ENCODE data around the gene CETP.

CETP gene

DNA sequence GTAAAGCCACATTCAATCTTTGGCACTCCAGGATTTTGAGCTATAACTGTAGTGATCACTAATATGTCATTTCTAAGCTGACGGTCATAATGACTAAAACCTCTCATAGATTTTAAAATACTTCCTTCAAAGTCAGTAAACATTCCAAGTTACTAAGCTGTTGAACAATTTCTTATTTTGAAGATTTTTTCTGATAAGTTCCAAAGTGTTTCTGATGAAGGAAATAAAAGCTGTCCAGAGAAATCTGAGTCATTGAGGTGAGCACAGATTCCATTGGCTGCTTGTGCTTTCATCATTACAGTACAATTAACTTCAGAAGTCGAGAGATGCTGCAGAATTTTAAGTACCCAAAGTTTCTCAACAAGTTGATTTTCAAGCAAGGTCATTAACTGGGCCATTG, 51.5 kb downstream of the CETP start:
- 100% methylated on average over 1 of the region's 2 CpGs for WGBS, 2 experiments (ENCODE audit: insufficient coverage in 2 of 2)
- no peaks in the 10 kb centered on the region for H3K36me3 ChIP-seq (ENCODE audit: control insufficient read depth, insufficient read depth, low read length)
- no peaks in the 10 kb centered on the region for H3K9me3 ChIP-seq (ENCODE audit: control insufficient read depth, low read length)
- H3K4me1 ChIP-seq (ENCODE audit: control insufficient read depth, insufficient read depth, low read length, poor library complexity, severe bottlenecking) = no peaks in the 10 kb centered on the region
- H3K4me3 ChIP-seq (ENCODE audit: extremely low read depth, insufficient read depth, low read length, poor library complexity, severe bottlenecking) = no peak overlapping the region
- H3K27ac ChIP-seq (ENCODE audit: low read depth, low read length, severe bottlenecking) = no peak overlapping the region

- Histone ChIP-seq H3K4me3 (ENCODE audit: extremely low read depth, insufficient read depth, low read length, poor library complexity, severe bottlenecking) (no peak overlapping the region), H3K27ac (ENCODE audit: low read depth, low read length, severe bottlenecking) (no peak overlapping the region), H3K36me3 (ENCODE audit: control insufficient read depth, insufficient read depth, low read length) (no peaks in the 10 kb centered on the region), H3K9me3 (ENCODE audit: control insufficient read depth, low read length) (no peaks in the 10 kb centered on the region), H3K4me1 (ENCODE audit: control insufficient read depth, insufficient read depth, low read length, poor library complexity, severe bottlenecking) (no peaks in the 10 kb centered on the region)
- WGBS, 2 experiments (ENCODE audit: insufficient coverage in 2 of 2) = 90 to 100% methylated on average over 1 of the region's 2 CpGs
These were observed 52.2 kb downstream of the CETP start for GRCh38 chr16:57013902-57014301.

DNA sequence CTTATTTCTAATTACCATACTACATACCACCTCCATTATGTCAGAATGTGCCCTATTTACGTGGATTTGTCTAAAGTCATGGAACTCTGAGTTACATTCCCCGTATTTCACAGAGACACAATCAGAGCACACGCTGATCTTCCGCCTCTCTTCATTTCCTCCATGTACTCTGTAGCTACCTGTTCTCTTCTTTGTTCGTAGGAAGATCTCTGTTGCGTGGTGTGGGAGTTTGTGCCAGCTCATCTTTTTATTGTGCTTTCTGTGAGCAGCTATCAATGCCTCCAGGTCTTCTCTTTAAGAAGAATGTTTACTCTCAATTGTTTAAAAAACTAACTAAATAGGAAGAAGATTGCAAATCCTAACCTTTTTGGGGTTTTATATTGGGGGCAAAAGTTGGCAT, 54.6 kb downstream of the CETP start:
- Histone ChIP-seq H3K4me3 (ENCODE audit: extremely low read depth, insufficient read depth, low read length, poor library complexity, severe bottlenecking) (no peak overlapping the region), H3K27ac (ENCODE audit: low read depth, low read length, severe bottlenecking) (no peak overlapping the region), H3K36me3 (ENCODE audit: control insufficient read depth, insufficient read depth, low read length) (no peaks in the 10 kb centered on the region), H3K4me1 (ENCODE audit: control insufficient read depth, insufficient read depth, low read length, poor library complexity, severe bottlenecking) (no peaks in the 10 kb centered on the region), H3K9me3 (ENCODE audit: control insufficient read depth, low read length) (no peaks in the 10 kb centered on the region)
- WGBS, 2 experiments (ENCODE audit: insufficient coverage in 2 of 2) = 93 to 96% methylated on average over 4 of the region's 6 CpGs

- H3K4me3 ChIP-seq (ENCODE audit: extremely low read depth, insufficient read depth, low read length, poor library complexity, severe bottlenecking) = no peak overlapping the region
- H3K9me3 ChIP-seq (ENCODE audit: control insufficient read depth, low read length) = no peaks in the 10 kb centered on the region
- H3K36me3 ChIP-seq (ENCODE audit: control insufficient read depth, insufficient read depth, low read length) = no peaks in the 10 kb centered on the region
- 86 to 92% methylated on average over 2 to 6 of the region's 6 CpGs for WGBS, 2 experiments (ENCODE audit: insufficient coverage in 2 of 2)
- no peaks in the 10 kb centered on the region for H3K4me1 ChIP-seq (ENCODE audit: control insufficient read depth, insufficient read depth, low read length, poor library complexity, severe bottlenecking)
- H3K27ac ChIP-seq (ENCODE audit: low read depth, low read length, severe bottlenecking) = no peak overlapping the region
These were observed 55.1 kb downstream of the CETP start for GRCh38 chr16:57016831-57017230.

- no peaks in the 10 kb centered on the region for H3K36me3 ChIP-seq (ENCODE audit: control insufficient read depth, insufficient read depth, low read length)
- 100% methylated on average over 1 of the region's 1 CpG; no CpG with 5 or more reads in 1 of the 2 experiments for WGBS, 2 experiments (ENCODE audit: insufficient coverage in 2 of 2)
- H3K27ac ChIP-seq (ENCODE audit: low read depth, low read length, severe bottlenecking) = no peak overlapping the region
- no peak overlapping the region for H3K4me3 ChIP-seq (ENCODE audit: extremely low read depth, insufficient read depth, low read length, poor library complexity, severe bottlenecking)
- no peaks in the 10 kb centered on the region for H3K4me1 ChIP-seq (ENCODE audit: control insufficient read depth, insufficient read depth, low read length, poor library complexity, severe bottlenecking)
- no peaks in the 10 kb centered on the region for H3K9me3 ChIP-seq (ENCODE audit: control insufficient read depth, low read length)
These were observed 55.5 kb downstream of the CETP start for GRCh38 chr16:57017251-57017650.

GRCh38 chr16:57019746-57020145, 58.0 kb downstream of the CETP start:
- Histone ChIP-seq H3K4me3 (ENCODE audit: extremely low read depth, insufficient read depth, low read length, poor library complexity, severe bottlenecking) (no peak overlapping the region), H3K27ac (ENCODE audit: low read depth, low read length, severe bottlenecking) (no peak overlapping the region), H3K9me3 (ENCODE audit: control insufficient read depth, low read length) (no peaks in the 10 kb centered on the region), H3K36me3 (ENCODE audit: control insufficient read depth, insufficient read depth, low read length) (no peaks in the 10 kb centered on the region), H3K4me1 (ENCODE audit: control insufficient read depth, insufficient read depth, low read length, poor library complexity, severe bottlenecking) (no peaks in the 10 kb centered on the region)
- WGBS, 2 experiments (ENCODE audit: insufficient coverage in 2 of 2) = 83 to 100% methylated on average over 2 of the region's 2 CpGs

DNA sequence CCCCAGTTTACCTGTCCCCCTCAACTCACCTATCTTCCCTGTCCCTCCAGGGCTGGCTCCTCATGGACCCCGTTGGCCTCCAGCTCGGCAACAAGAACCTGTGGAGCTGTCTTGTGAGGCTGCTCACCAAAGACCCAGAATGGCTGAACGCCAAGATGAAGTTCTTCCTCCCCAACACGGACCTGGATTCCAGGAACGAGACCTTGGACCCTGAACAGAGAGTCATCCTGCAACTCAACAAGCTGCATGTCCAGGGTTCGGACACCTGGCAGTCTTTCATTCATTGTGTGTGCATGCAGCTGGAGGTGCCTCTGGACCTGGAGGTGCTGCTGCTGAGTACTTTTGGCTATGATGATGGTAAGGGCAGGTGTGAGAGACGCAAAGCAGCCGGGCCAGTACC, 58.9 kb downstream of the CETP start:
- WGBS, 2 experiments (ENCODE audit: insufficient coverage in 2 of 2) = 92 to 97% methylated on average over 7 of the region's 8 CpGs
- H3K36me3 ChIP-seq (ENCODE audit: control insufficient read depth, insufficient read depth, low read length) = no peaks in the 10 kb centered on the region

DNA sequence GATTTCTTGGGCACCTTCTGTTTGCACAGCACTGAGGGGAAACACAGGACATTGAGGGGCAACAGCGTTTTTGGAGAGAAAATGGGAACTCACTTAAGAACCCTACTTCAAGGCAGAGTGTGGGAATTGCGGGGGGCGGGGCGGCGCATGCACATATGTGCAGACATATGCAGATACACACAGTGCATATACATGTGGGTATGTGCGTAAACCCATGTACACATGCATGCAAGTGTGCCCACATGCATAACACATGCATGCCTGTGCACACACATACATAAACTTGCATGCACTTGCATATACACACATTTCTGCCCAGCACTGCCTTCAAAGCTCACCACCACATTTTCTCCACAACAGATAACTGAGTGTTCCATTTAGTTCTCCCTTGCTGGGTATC, 60.0 kb downstream of the CETP start:
- 80 to 94% methylated on average over 2 to 6 of the region's 6 CpGs for WGBS, 2 experiments (ENCODE audit: insufficient coverage in 2 of 2)
- Histone ChIP-seq H3K36me3 (ENCODE audit: control insufficient read depth, insufficient read depth, low read length) (no peaks in the 10 kb centered on the region), H3K27ac (ENCODE audit: low read depth, low read length, severe bottlenecking) (no peak overlapping the region), H3K4me3 (ENCODE audit: extremely low read depth, insufficient read depth, low read length, poor library complexity, severe bottlenecking) (no peak overlapping the region), H3K4me1 (ENCODE audit: control insufficient read depth, insufficient read depth, low read length, poor library complexity, severe bottlenecking) (no peaks in the 10 kb centered on the region), H3K9me3 (ENCODE audit: control insufficient read depth, low read length) (no peaks in the 10 kb centered on the region)

More for the DNA sequence above, 58.9 kb downstream of the CETP start:
- H3K4me3 ChIP-seq (ENCODE audit: extremely low read depth, insufficient read depth, low read length, poor library complexity, severe bottlenecking) = no peak overlapping the region
- H3K4me1 ChIP-seq (ENCODE audit: control insufficient read depth, insufficient read depth, low read length, poor library complexity, severe bottlenecking) = no peaks in the 10 kb centered on the region
- H3K27ac ChIP-seq (ENCODE audit: low read depth, low read length, severe bottlenecking) = no peak overlapping the region
- H3K9me3 ChIP-seq (ENCODE audit: control insufficient read depth, low read length) = no peaks in the 10 kb centered on the region

- Histone ChIP-seq H3K4me3 (ENCODE audit: extremely low read depth, insufficient read depth, low read length, poor library complexity, severe bottlenecking) (no peak overlapping the region), H3K9me3 (ENCODE audit: control insufficient read depth, low read length) (no peaks in the 10 kb centered on the region), H3K4me1 (ENCODE audit: control insufficient read depth, insufficient read depth, low read length, poor library complexity, severe bottlenecking) (no peaks in the 10 kb centered on the region), H3K27ac (ENCODE audit: low read depth, low read length, severe bottlenecking) (no peak overlapping the region), H3K36me3 (ENCODE audit: control insufficient read depth, insufficient read depth, low read length) (no peaks in the 10 kb centered on the region)
- WGBS, 2 experiments (ENCODE audit: insufficient coverage in 2 of 2) = 87 to 94% methylated on average over 5 to 7 of the region's 7 CpGs
These were observed 60.7 kb downstream of the CETP start for GRCh38 chr16:57022445-57022844.

GRCh38 chr16:57023541-57024249, 61.9 kb downstream of the CETP start:
- 90 to 97% methylated on average over 5 of the region's 8 CpGs for WGBS, 2 experiments (ENCODE audit: insufficient coverage in 2 of 2)
- no peak overlapping the region for H3K4me3 ChIP-seq (ENCODE audit: extremely low read depth, insufficient read depth, low read length, poor library complexity, severe bottlenecking)
- H3K4me1 ChIP-seq (ENCODE audit: control insufficient read depth, insufficient read depth, low read length, poor library complexity, severe bottlenecking) = no peaks in the 10 kb centered on the region
- no peak overlapping the region for H3K27ac ChIP-seq (ENCODE audit: low read depth, low read length, severe bottlenecking)
- no peaks in the 10 kb centered on the region for H3K36me3 ChIP-seq (ENCODE audit: control insufficient read depth, insufficient read depth, low read length)
- H3K9me3 ChIP-seq (ENCODE audit: control insufficient read depth, low read length) = no peaks in the 10 kb centered on the region

GRCh38 chr16:57024894-57025680, 63.3 kb downstream of the CETP start:
- H3K4me1 ChIP-seq (ENCODE audit: control insufficient read depth, insufficient read depth, low read length, poor library complexity, severe bottlenecking) = no peaks in the 10 kb centered on the region
- H3K36me3 ChIP-seq (ENCODE audit: control insufficient read depth, insufficient read depth, low read length) = no peaks in the 10 kb centered on the region
- H3K4me3 ChIP-seq (ENCODE audit: extremely low read depth, insufficient read depth, low read length, poor library complexity, severe bottlenecking) = no peak overlapping the region
- 89 to 94% methylated on average over 18 of the region's 19 CpGs for WGBS, 2 experiments (ENCODE audit: insufficient coverage in 2 of 2)
- H3K27ac ChIP-seq (ENCODE audit: low read depth, low read length, severe bottlenecking) = no peak overlapping the region
- no peaks in the 10 kb centered on the region for H3K9me3 ChIP-seq (ENCODE audit: control insufficient read depth, low read length)
